GM12878 (cell line): ENCODE results near the gene BCAN. TPM values are rescaled to one million over a fixed set of nuclear protein-coding genes. Genes with fewer than 3 reads are reported as not detected.
A peak's percentile ranks its signal among the peaks of the same experiment; 100 is the strongest.

Experiments
- ATAC-seq: fragments of 200-7000 bp; cut with Tn5 transposase; 3 replicates; pipeline ENCODE4 v1.9.1; 2020; ENCODE audit warnings: mild to moderate bottlenecking, moderate library complexity
- BruUV-seq: library from RNA; stranded (reverse); fragments of 400-500 nt; replicated peaks from 2 replicates; lab custom pipeline; 2021; lab: Mats Ljungman, UMichigan
- CTCF ChIA-PET: fragments of 300-600 bp; sonication (Branson Sonifier 250); formaldehyde crosslinking; extraction: SDS; loops from one replicate; lab custom pipeline; 2021; ENCODE audit warnings: inconsistent platforms; lab: Yijun Ruan, JAX
- POLR2A ChIA-PET: fragments of 350-600 bp; formaldehyde crosslinking; extraction: SDS; loops from one replicate; lab custom pipeline; 2021; ENCODE audit warnings: inconsistent platforms; lab: Charles Lee
- RAD21 ChIA-PET: fragments of 300-600 bp; sonication (Branson Sonifier 250); formaldehyde crosslinking; loops from one replicate; lab custom pipeline; 2023; ENCODE audit warnings: antibody characterized with exemption; ENCODE audit not compliant: unreplicated experiment; lab: Charles Lee
- SMC1A ChIA-PET: fragments of 300-600 bp; sonication (Branson Sonifier 250); formaldehyde crosslinking; loops from one replicate; lab custom pipeline; 2023; ENCODE audit not compliant: unreplicated experiment, uncharacterized antibody; lab: Charles Lee
- DNase-seq: peaks from one replicate; pipeline ENCODE4 v3.0.0-alpha.2; 2011; ENCODE audit warnings: low read depth, low spot score
- FAIRE-seq: peaks from 3 replicates; lab custom pipeline; 2011; peaks lifted over from hg19 to GRCh38; lab: Jason Lieb, UNC
- H2AFZ ChIP-seq: 2 replicates; pipeline ENCODE4 v1.6.0; 2011; ENCODE audit warnings: low read depth, low read length, control low read depth; ENCODE audit not compliant: control insufficient read depth
- H3K27ac ChIP-seq: 2 replicates; pipeline ENCODE4 v1.5.1; 2011; ENCODE audit warnings: control low read depth; ENCODE audit not compliant: control insufficient read depth, insufficient read depth
- H3K27me3 ChIP-seq, 2 experiments: replicated peaks in 1 of 2; 2 replicates each; pipeline versions ENCODE4 v1.6.0 to v1.6.1; 2011; ENCODE audit warnings: low read length in 1 of 2; ENCODE audit not compliant: control insufficient read depth in 2 of 2, insufficient read depth in 2 of 2
- H3K36me3 ChIP-seq, 2 experiments: 2 replicates each; pipeline ENCODE4 v1.5.1; 2011; ENCODE audit warnings: low read length in 1 of 2; ENCODE audit not compliant: control insufficient read depth in 2 of 2, insufficient read depth in 2 of 2
- H3K4me1 ChIP-seq: 2 replicates; pipeline ENCODE4 v1.6.1; 2011; ENCODE audit warnings: mild to moderate bottlenecking, low read length, moderate library complexity, mixed read lengths; ENCODE audit not compliant: control insufficient read depth, insufficient read depth
- H3K4me2 ChIP-seq: 2 replicates; pipeline ENCODE4 v1.6.0; 2011; ENCODE audit warnings: control low read depth; ENCODE audit not compliant: control insufficient read depth, insufficient read depth
- H3K4me3 ChIP-seq: fragments of 200-600 bp; sonication (generic); 2 replicates; pipeline ENCODE4 v1.5.1; 2016
- H3K79me2 ChIP-seq: 2 replicates; pipeline ENCODE4 v1.6.0; 2011; ENCODE audit warnings: low read length; ENCODE audit not compliant: control insufficient read depth, insufficient read depth
- H3K9ac ChIP-seq: 2 replicates; pipeline ENCODE4 v1.8.0; 2011; ENCODE audit warnings: low read length, control low read depth, mixed read lengths; ENCODE audit not compliant: control insufficient read depth, insufficient read depth
- H3K9me3 ChIP-seq: replicated peaks from 3 replicates; pipeline ENCODE4 v1.5.1; 2011; ENCODE audit warnings: mild to moderate bottlenecking, low read length; ENCODE audit not compliant: control insufficient read depth, insufficient read depth
- H4K20me1 ChIP-seq: 2 replicates; pipeline ENCODE4 v1.6.0; 2011; ENCODE audit not compliant: control insufficient read depth, insufficient read depth
- ATF7 ChIP-seq: fragments of 450-650 bp; IDR thresholded peaks from 2 replicates; pipeline ENCODE4 v1.6.1; 2016; ENCODE audit warnings: low read depth, mild to moderate bottlenecking
- HDAC2 ChIP-seq: fragments of 200-600 bp; sonication (generic); IDR thresholded peaks from 2 replicates; pipeline ENCODE4 v1.6.1; 2017
- HDGF ChIP-seq: fragments of 450-650 bp; IDR thresholded peaks from 2 replicates; pipeline ENCODE4 v1.6.1; 2016; ENCODE audit warnings: antibody characterized with exemption
- IKZF1 ChIP-seq: fragments of 450-650 bp; conservative IDR thresholded peaks from 2 replicates; pipeline ENCODE4 v1.6.1; 2017; ENCODE audit warnings: antibody characterized with exemption, mild to moderate bottlenecking
- JUND ChIP-seq: IDR thresholded peaks from 2 replicates; pipeline ENCODE4 v1.6.1; 2012; ENCODE audit warnings: low read depth, mild to moderate bottlenecking, low read length, improper control_type of control experiment, moderate library complexity
- LARP7 ChIP-seq: fragments of 450-650 bp; IDR thresholded peaks from 2 replicates; pipeline ENCODE4 v1.6.1; 2017; ENCODE audit warnings: mild to moderate bottlenecking
- NBN ChIP-seq: fragments of 450-650 bp; IDR thresholded peaks from 2 replicates; pipeline ENCODE4 v1.6.1; 2016
- SMARCA5 ChIP-seq: fragments of 450-650 bp; IDR thresholded peaks from 2 replicates; pipeline ENCODE4 v1.6.1; 2017; ENCODE audit warnings: mild to moderate bottlenecking
- SMC3 ChIP-seq: IDR thresholded peaks from 2 replicates; pipeline ENCODE4 v1.6.1; 2011; ENCODE audit warnings: low read length, improper control_type of control experiment, borderline replicate concordance
- SPI1 ChIP-seq: IDR thresholded peaks from 2 replicates; pipeline ENCODE4 v1.6.1; 2011; ENCODE audit warnings: low read depth, mild to moderate bottlenecking, low read length, moderate library complexity, borderline replicate concordance; ENCODE audit not compliant: insufficient read depth
- SREBF1 ChIP-seq: IDR thresholded peaks from 2 replicates; pipeline ENCODE4 v1.6.1; 2012; ENCODE audit warnings: mild to moderate bottlenecking, low read length
- TBL1XR1 ChIP-seq: IDR thresholded peaks from 2 replicates; pipeline ENCODE4 v1.6.1; 2012; ENCODE audit warnings: low read depth, low read length, improper control_type of control experiment
- WGBS: methylation state at CpG from one replicate; pipeline ENCODE4 v1.1.6; 2016; ENCODE audit warnings: low lambda C conversion rate; ENCODE audit not compliant: insufficient replicate concordance, insufficient coverage; ENCODE audit errors: missing lambda C conversion rate; 5-methylcytosine and 5-hydroxymethylcytosine counted together
- in situ Hi-C: fragments of 300-500 bp; cut with MboI; formaldehyde crosslinking; loops from 9 replicates; pipeline ENCODE4 v1.14.3; 2018; ENCODE audit warnings: mixed read lengths
- intact Hi-C: fragments of 100-400 bp; cut with micrococcal nuclease; formaldehyde crosslinking; loops from one replicate; pipeline ENCODE4 v1.14.2; 2022; ENCODE audit not compliant: unreplicated experiment
- polyA plus RNA-seq, 11 experiments: library from polyadenylated mRNA; depleted of rRNA in 4 of 11; unstranded in 6 of 11; stranded (reverse) in 5 of 11; fragments of >200 nt; fragmentation: Nextera tagmentation in 4 of 11; fragmentation: Illumina TruSeq in 1 of 11; extraction: Ambion mirVana in 4 of 11; extraction: Trizol in 1 of 11; gene quantifications; 1 replicate in 1 of 11; 2 replicates in 10 of 11; pipeline versions ENCODE4 v1.2.1 to v1.2.3, GENCODE V29; 2011 to 2016; ENCODE audit warnings: inconsistent platforms in 2 of 11, missing spikeins in 2 of 11, low read depth in 1 of 11
- total RNA-seq, 4 experiments: library from RNA; depleted of rRNA in 3 of 4; stranded (reverse); fragments of >200 nt in 3 of 4; fragmentation: Illumina TruSeq in 1 of 4; extraction: Trizol in 1 of 4; gene quantifications; 2 replicates each; pipeline versions ENCODE4 v1.2.1 to v1.2.3, GENCODE V29; 2013 to 2021

The BCAN gene
- total and polyA plus RNA-seq, 10 of the 15 experiments (the other 5 are each of a cell fraction or from before 2014, with no cell fraction given), result 0.05 to 1.3 (median 0.18) TPM; not detected in 1

DNA sequence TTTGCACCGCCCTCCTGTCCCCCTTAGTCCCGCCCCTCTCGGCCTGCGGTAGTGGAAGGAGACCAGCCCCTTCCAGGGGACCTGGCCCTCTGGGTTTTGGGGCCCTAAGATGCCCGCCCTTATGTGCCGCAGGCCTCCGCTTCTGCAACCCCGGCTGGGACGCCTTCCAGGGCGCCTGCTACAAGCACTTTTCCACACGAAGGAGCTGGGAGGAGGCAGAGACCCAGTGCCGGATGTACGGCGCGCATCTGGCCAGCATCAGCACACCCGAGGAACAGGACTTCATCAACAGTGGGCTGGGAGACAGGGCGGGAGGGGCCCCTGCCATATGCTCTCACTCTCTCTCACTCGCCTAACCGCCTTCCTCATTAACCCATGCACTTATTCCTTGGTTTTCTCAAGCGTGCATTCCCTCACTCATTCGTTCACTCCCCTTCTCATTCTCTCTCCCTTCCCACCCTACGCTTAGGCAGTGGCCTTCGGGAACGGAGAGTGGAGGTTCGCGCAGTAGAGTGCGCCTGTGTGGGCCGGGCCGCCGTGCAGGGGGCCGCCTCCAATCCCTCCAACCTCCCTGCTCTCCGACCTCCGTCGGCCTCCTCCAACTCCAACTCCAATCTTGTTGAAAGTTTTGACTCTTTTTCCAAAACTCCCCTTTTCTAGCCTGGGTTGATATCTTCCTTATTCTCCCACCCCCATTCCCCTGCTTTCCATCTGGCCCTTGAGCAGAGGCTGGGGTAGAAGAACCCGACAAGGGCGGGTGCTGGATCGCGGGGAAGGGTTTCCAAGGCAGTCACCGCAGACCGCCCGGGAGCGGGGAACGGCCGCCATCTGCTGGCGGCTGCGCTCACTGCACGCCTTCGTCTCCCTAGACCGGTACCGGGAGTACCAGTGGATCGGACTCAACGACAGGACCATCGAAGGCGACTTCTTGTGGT is 15.2 kb downstream of the BCAN start (continued):
- no peak for TF ChIP-seq JUND
- no peak for TF ChIP-seq SREBF1
- no peak for TF ChIP-seq HDGF
- 0 out of 2 replicates have a peak, but pooled peaks have one; percentile 19 for TF ChIP-seq LARP7
- TF ChIP-seq SMC3, result peak; percentile 85
- TF ChIP-seq, all 136 proteins: peak for 10

DNA sequence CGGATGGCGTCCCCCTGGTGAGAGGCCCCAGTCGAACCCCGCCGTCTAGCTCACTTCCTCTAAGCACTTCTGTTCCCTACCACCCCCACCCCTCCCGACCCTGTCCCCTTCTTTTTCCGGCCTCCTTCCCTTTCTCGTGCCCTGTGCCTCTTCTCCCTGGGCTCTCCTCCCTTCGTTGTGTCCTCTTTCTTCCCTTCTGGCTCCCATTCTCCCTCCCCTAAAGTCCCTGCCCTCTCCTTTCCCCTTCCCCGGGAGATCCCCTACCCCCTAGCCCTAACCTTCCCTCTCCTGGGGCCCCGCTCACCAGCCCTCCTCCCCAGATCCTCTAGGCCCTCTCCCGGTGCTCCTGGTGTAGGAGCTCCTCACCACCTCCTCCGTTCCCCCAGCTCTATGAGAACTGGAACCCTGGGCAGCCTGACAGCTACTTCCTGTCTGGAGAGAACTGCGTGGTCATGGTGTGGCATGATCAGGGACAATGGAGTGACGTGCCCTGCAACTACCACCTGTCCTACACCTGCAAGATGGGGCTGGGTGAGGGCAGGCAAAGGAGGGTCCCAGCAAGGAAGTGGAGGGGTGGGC is 15.9 kb downstream of the BCAN start:
- Histone ChIP-seq H4K20me1 (peaks cover 8% of the 10 kb centered on the region; the same call in 1 of the 2 replicates), H3K4me3 (peak overlapping the region; percentile 45; the same call in 1 of the 2 replicates), H3K36me3 (no peaks in the 10 kb centered on the region), H2AFZ (no peak overlapping the region), H3K27me3 (0 out of 4 replicates have a peak, but pooled peaks cover 0 to 2% of the 10 kb centered on the region in 2 experiments), H3K79me2 (peaks cover 23% of the 10 kb centered on the region), H3K9me3 (no peaks in the 10 kb centered on the region), H3K4me1 (peaks cover 52% of the 10 kb centered on the region), H3K4me2 (peak overlapping the region; percentile 89), H3K27ac (no peak overlapping the region), H3K9ac (peak overlapping the region; percentile 32; the same call in 1 of the 2 replicates)
- ATAC-seq (no peak), DNase-seq (no peak), FAIRE-seq (no peak)
- ChIA-PET SMC1A (interaction anchor here (0.7 to 4.2 kb wide), 9 partner anchors 19 to 201 kb away, joined by 3 to 33 read pairs (median 5); partner anchors contain the start of genes GPATCH4 and NES), RAD21 (interaction anchor here (0.7 to 6.0 kb wide), 5 partner anchors 21 to 94 kb away, joined by 3 to 58 read pairs (median 7); partner anchors contain the start of genes HDGF and NES), CTCF (interaction anchor here (0.5 to 8.3 kb wide), 16 partner anchors 9 to 438 kb away, joined by 3 to 208 read pairs (median 4); partner anchors contain the start of genes BCAN, CRABP2, ISG20L2 and METTL25B), POLR2A (interaction anchor here (0.9 to 1.2 kb wide), 3 partner anchors 10 to 68 kb away, joined by 3 to 4 read pairs (median 4); no protein-coding TSS in a partner anchor)
- no peak for TF ChIP-seq HDAC2
- TF ChIP-seq SMARCA5, result 0 out of 2 replicates have a peak, but pooled peaks have one; percentile 1
- TF ChIP-seq NBN, result 0 out of 2 replicates have a peak, but pooled peaks have one; percentile 36
- peak; percentile 72 for TF ChIP-seq HDGF
- no peak for TF ChIP-seq TBL1XR1
- TF ChIP-seq IKZF1, result no peak
- TF ChIP-seq ATF7, result no peak
- TF ChIP-seq SPI1, result peak; percentile 25; the same call in 1 of the 2 replicates
- in situ Hi-C loops, result no loop called here
- intact Hi-C loops, result loop anchor here (1.0 kb wide), 1 partner anchor 31 kb away; no protein-coding TSS in a partner anchor
- 22% methylated on average over 7 of the region's 15 CpGs for WGBS
- BruUV-seq, result no TSS peak
